HG03342 (cell line): ENCODE results near the gene PNKP.
"Not testable (repeated sequence)": the region's sequence is repeated elsewhere in the genome, so short reads cannot be mapped to it uniquely, and the experiment has no call there.

ENCODE experiments used
- ATAC-seq: cut with Tn5 transposase; IDR thresholded peaks from one replicate; pipeline ENCODE4 v1.9.1; 2021; ENCODE audit warnings: mild to moderate bottlenecking, moderate library complexity; ENCODE audit not compliant: unreplicated experiment

Gene PNKP

GRCh38 chr19:49824662-49825061 is 42.7 kb downstream of the PNKP start:
- no peak for ATAC-seq

GRCh38 chr19:49823472-49823871 is 43.9 kb downstream of the PNKP start:
- ATAC-seq: no peak

GRCh38 chr19:49820125-49820524 is 47.3 kb downstream of the PNKP start:
- no peak for ATAC-seq

- ATAC-seq: not testable (repeated sequence)
Observed at GRCh38 chr19:49819452-49820115, 47.8 kb downstream of the PNKP start.

- no peak for ATAC-seq
Observed at GRCh38 chr19:49818649-49819370, 48.6 kb downstream of the PNKP start.

- ATAC-seq: peak; percentile 52
Observed at GRCh38 chr19:49817964-49818648, 49.3 kb downstream of the PNKP start, which contains the start of gene MED25. Gene MED25, plus strand, starts transcription at chr19:49818289. Its CDS starts 53 bp downstream, at chr19:49818342.

- no peak for ATAC-seq
Observed at GRCh38 chr19:49816590-49816989, 50.8 kb downstream of the PNKP start.

GRCh38 chr19:49814010-49814409 is 53.4 kb downstream of the PNKP start:
- no peak for ATAC-seq

- peak; percentile 45 for ATAC-seq
Observed at GRCh38 chr19:49812997-49813861, 54.1 kb downstream of the PNKP start, which contains the start of gene FUZ. Gene FUZ, minus strand, starts transcription at chr19:49813292. Its CDS starts 186 bp downstream, at chr19:49813106.

- ATAC-seq: no peak
Observed at GRCh38 chr19:49812452-49812996, 54.9 kb downstream of the PNKP start.

- ATAC-seq: no peak
Observed at GRCh38 chr19:49811328-49811727, 56.0 kb downstream of the PNKP start.
